Esophagus muscularis mucosa (tissue), 4 donors: ENCODE measurements around the gene MYH10.

ENCODE experiments used
- CTCF ChIP-seq, 3 experiments: fragments of 200-600 bp in 2 of 3; fragments of 450-650 bp in 1 of 3; sonication (generic) in 2 of 3; IDR thresholded peaks; one replicate each; pipeline ENCODE4 v1.5.1; 2017 to 2019; ENCODE audit warnings: antibody characterized with exemption in 3 of 3, mild to moderate bottlenecking in 2 of 3, moderate library complexity in 1 of 3
- EP300 ChIP-seq: sonication (generic); formaldehyde crosslinking; IDR thresholded peaks from one replicate; pipeline ENCODE4 v1.6.1; 2017; ENCODE audit warnings: antibody characterized with exemption
- POLR2A ChIP-seq: fragments of 450-650 bp; IDR thresholded peaks from one replicate; pipeline ENCODE4 v1.6.1; 2017; ENCODE audit warnings: antibody characterized with exemption, moderate library complexity, mild to moderate bottlenecking, low read depth

GRCh38 chr17:8630802-8631553 lies 453 bp upstream of the MYH10 start:
- TF ChIP-seq CTCF (IDR thresholded peaks at IDR 0.05) (peak; percentile 21 to 32 (median 29)), POLR2A (no peak), EP300 (no peak)
